Right lobe of liver (tissue), 6 donors: Measurements from ENCODE around the gene CELSR3. TPM values are rescaled to one million over a fixed set of nuclear protein-coding genes. Genes with fewer than 3 reads are reported as not detected.

Source experiments
- ATAC-seq, 4 donors: fragments of 200-7000 bp; cut with Tn5 transposase; one replicate each; pipeline ENCODE4 v1.9.1; 2020; ENCODE audit warnings: mild to moderate bottlenecking in 4 of 4, moderate library complexity in 4 of 4
- DNase-seq, 3 donors: peaks; one replicate each; pipeline ENCODE4 v3.0.0-alpha.2; 2020
- H3K27ac ChIP-seq, 3 donors: fragments of 200-600 bp; one replicate each; pipeline ENCODE4 v1.8.0; 2022
- H3K27me3 ChIP-seq, 2 donors: fragments of 200-600 bp; one replicate each; pipeline ENCODE4 v1.8.0; 2022
- H3K36me3 ChIP-seq, 4 donors: fragments of 200-600 bp; sonication (generic) in 1 of 4; one replicate each; pipeline versions ENCODE4 v1.5.1 to v1.8.0; 2017 to 2022; ENCODE audit warnings: control low read depth in 1 of 4
- H3K4me1 ChIP-seq, 4 donors: fragments of 200-600 bp; sonication (generic) in 1 of 4; one replicate each; pipeline versions ENCODE4 v1.5.1 to v1.8.0; 2017 to 2022; ENCODE audit warnings: control low read depth in 1 of 4
- H3K4me3 ChIP-seq, 3 donors: fragments of 200-600 bp; one replicate each; pipeline ENCODE4 v1.8.0; 2022
- H3K9me3 ChIP-seq, 4 donors: fragments of 200-600 bp; sonication (generic) in 1 of 4; one replicate each; pipeline versions ENCODE4 v1.5.1 to v1.8.0; 2017 to 2022; ENCODE audit warnings: control low read depth in 1 of 4
- POLR2A ChIP-seq: fragments of 450-650 bp; IDR thresholded peaks from one replicate; pipeline ENCODE4 v1.6.1; 2017; ENCODE audit warnings: antibody characterized with exemption, mild to moderate bottlenecking
- WGBS: methylation state at CpG from one replicate; pipeline ENCODE4 v1.1.6; 2018; ENCODE audit warnings: low coverage, low lambda C conversion rate; ENCODE audit not compliant: insufficient coverage; ENCODE audit errors: missing lambda C conversion rate; 5-methylcytosine and 5-hydroxymethylcytosine counted together
- intact Hi-C, 2 donors: fragments of 100-400 bp; cut with DNase I; formaldehyde crosslinking; loops; one replicate each; pipeline versions ENCODE4 v1.11.2 to v1.14.1; 2022
- total RNA-seq, 6 experiments: library from RNA; depleted of rRNA in 2 of 6; stranded (reverse); fragments of >200 nt in 2 of 6; fragmentation: NEBNext Ultra II Directional in 3 of 6; extraction: Animal tissue kit (Norgen Biotek cat#: 25700) in 3 of 6; gene quantifications; one replicate each; pipeline versions ENCODE4 v1.1.0 to v1.2.4, GENCODE V29; 2016 to 2023
- TF ChIP-seq, protein P1 (sequence below), 4 donors: fragments of 200-600 bp in 3 of 4; fragments of 450-650 bp in 1 of 4; IDR thresholded peaks; one replicate each; pipeline versions ENCODE4 v1.5.1 to v1.8.0; 2016 to 2022; ENCODE audit warnings: antibody characterized with exemption in 4 of 4, mild to moderate bottlenecking in 2 of 4
- donor health status: DM: no; HTN: yes; CAD: no.
- donor health status: DM: no; HTN: no; CAD: no.
- donor health status: DM: no; HTN: no; CAD: no.
- donor health status: DM: no; HTN: yes; CAD: no.
- donor health status: DM: no; HTN: yes; CAD: no.

Gene CELSR3
- total RNA-seq, 6 experiments from 2014 or later, result 0.15 to 0.68 (median 0.34) TPM

DNA sequence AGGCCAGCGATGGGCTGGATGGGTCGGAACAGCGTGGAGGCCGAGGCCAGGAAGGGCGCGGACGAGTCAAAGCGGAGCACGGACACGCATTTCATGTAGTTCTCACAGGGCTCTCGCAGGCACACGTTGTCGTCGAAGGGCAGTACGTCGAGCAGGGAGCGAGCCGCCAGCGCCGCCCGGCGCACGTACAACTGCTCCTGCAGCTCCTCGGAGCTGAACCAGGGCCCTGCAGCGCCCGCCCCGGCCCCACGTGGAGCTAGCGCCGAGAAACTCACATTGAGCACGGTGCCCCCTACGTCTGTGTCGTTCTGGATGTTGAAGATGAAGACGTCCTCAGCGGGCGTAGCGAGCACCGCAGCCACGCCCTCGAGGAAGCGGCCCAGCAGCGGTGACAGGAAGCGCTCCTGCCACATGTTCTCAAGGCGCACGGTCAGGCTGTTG, 5.8 kb downstream of the CELSR3 start:
- DNase-seq (no peak), ATAC-seq (peak in 1 of 4 donors; percentile 2)
- no peak for TF ChIP-seq POLR2A
- TF ChIP-seq, protein P1, sequence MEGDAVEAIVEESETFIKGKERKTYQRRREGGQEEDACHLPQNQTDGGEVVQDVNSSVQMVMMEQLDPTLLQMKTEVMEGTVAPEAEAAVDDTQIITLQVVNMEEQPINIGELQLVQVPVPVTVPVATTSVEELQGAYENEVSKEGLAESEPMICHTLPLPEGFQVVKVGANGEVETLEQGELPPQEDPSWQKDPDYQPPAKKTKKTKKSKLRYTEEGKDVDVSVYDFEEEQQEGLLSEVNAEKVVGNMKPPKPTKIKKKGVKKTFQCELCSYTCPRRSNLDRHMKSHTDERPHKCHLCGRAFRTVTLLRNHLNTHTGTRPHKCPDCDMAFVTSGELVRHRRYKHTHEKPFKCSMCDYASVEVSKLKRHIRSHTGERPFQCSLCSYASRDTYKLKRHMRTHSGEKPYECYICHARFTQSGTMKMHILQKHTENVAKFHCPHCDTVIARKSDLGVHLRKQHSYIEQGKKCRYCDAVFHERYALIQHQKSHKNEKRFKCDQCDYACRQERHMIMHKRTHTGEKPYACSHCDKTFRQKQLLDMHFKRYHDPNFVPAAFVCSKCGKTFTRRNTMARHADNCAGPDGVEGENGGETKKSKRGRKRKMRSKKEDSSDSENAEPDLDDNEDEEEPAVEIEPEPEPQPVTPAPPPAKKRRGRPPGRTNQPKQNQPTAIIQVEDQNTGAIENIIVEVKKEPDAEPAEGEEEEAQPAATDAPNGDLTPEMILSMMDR (IDR thresholded peaks at IDR 0.05), result no peak
- Histone ChIP-seq H3K36me3 (no peaks in the 10 kb centered on the region), H3K27me3 (peaks cover 0 to 3% of the 10 kb centered on the region in 2 donors), H3K27ac (peak overlapping the region in 1 of 3 donors; percentile 28), H3K9me3 (no peaks in the 10 kb centered on the region), H3K4me1 (peaks cover 0 to 6% (median 0%) of the 10 kb centered on the region in 4 donors), H3K4me3 (peak overlapping the region; percentile 61 to 65 (median 64))
- WGBS, result 57% methylated on average over 11 of the region's 45 CpGs
- intact Hi-C loops, result no loop called here

DNA sequence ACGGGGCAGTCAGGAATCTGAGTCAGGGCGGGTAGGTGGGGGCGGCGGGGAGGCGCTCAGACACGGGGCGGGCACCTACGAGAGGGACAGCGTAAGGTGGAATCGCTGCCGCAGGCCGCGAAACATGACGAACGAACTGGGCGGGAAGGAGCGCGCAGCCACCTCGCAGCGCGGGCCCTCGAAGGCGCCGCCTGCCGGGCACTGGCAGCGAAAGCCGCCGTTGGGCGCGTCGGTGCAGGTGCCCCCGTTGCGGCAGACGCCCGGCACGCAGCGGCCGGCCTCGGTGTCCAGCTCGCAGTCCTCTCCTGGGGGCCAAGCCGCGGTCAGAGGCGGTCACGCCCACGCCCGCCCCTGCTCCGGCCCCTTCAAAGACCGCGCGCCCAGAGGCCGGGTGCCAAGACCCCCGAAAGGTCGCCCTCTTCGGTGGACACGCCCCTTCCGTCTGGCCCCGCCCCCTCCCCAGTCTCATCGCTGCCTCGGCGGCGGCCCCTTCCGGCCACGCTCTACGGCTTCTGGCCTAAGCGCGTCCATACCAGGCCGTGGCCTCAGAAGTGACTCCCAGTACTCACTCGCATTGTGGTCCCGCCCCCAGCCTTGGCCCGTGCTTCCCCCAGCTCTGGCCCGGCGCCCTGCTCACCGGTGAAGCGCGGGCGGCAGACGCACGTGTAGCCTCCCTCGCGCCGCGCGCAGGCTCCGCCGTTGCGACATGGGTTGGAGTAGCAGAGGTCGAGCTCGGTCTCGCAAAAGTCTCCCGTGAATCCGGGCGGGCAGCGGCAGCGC, 6.4 kb downstream of the CELSR3 start:
- DNase-seq (peak; percentile 84 to 88 (median 84)), ATAC-seq (peak; percentile 90 to 93 (median 91))
- WGBS, result 15% methylated on average over 10 of the region's 94 CpGs
- Histone ChIP-seq H3K36me3 (no peaks in the 10 kb centered on the region), H3K27me3 (no peaks in the 10 kb centered on the region), H3K4me3 (peak overlapping the region; percentile 61 to 65 (median 64)), H3K9me3 (no peaks in the 10 kb centered on the region), H3K4me1 (peaks cover 0 to 2% (median 0%) of the 10 kb centered on the region in 4 donors), H3K27ac (peak overlapping the region in 1 of 3 donors; percentile 28)
- intact Hi-C loops, result no loop called here
- TF ChIP-seq POLR2A, result no peak
- TF ChIP-seq, protein P1 (IDR thresholded peaks at IDR 0.05), result peak; percentile 52 to 66 (median 60)

DNA sequence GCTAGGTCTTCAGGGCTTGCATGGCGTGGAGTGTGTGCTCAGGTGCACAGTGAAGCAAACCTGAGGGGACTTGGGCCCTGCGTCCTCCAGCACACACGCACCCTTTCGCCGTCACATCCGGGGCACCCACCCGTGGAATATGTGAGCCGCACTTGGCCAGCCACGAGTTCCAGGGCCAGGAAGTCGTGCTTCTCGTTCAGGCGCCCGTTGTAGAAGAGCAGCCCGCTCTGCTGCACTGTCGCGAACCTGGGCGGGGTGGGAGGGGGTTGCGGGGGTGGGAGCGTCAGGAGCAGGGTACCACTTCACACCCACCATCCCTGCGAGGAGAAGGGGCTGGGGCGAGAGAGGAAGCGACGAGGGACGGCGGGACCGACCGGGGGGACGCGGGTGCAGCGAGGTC, 7.1 kb downstream of the CELSR3 start:
- no peaks in the 10 kb centered on the region for H3K9me3 ChIP-seq
- peak overlapping the region; percentile 61 to 65 (median 64) for H3K4me3 ChIP-seq
- no peaks in the 10 kb centered on the region for H3K36me3 ChIP-seq
- DNase-seq (no peak), ATAC-seq (no peak)
- 15% methylated on average over 11 of the region's 30 CpGs for WGBS
- TF ChIP-seq, protein P1 (IDR thresholded peaks at IDR 0.05), result no peak
- no peak for TF ChIP-seq POLR2A
- intact Hi-C loops, result no loop called here
- H3K27me3 ChIP-seq, result no peaks in the 10 kb centered on the region
- no peak overlapping the region for H3K27ac ChIP-seq
- no peaks in the 10 kb centered on the region for H3K4me1 ChIP-seq

DNA sequence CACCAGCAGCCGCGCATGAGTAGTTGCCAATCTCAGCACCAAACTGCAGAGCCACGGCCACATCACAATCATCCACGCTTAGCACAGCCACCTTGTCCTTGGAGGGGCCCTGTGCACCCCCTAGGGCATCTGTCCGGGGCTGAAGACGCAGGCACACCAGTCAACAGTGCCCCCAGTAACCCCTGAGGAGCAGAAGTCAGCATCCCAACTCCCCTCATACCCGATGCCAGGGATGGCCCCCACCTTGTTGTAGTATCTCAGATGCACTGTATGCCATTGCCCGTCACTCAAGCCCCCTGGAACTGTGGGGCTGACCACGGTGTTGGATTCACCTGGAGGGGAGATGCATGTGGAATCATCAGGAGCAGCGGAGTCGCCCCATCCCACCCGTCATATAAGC, 7.6 kb downstream of the CELSR3 start:
- no peaks in the 10 kb centered on the region for H3K4me1 ChIP-seq
- intact Hi-C loops, result no loop called here
- 90% methylated on average over 2 of the region's 12 CpGs for WGBS
- no peak for TF ChIP-seq POLR2A
- TF ChIP-seq, protein P1 (IDR thresholded peaks at IDR 0.05), result no peak
- no peaks in the 10 kb centered on the region for H3K36me3 ChIP-seq
- no peak for ATAC-seq
- no peak for DNase-seq
- no peaks in the 10 kb centered on the region for H3K9me3 ChIP-seq
- H3K27ac ChIP-seq, result no peak overlapping the region
- no peak overlapping the region for H3K4me3 ChIP-seq
- H3K27me3 ChIP-seq, result no peaks in the 10 kb centered on the region
